ENCODE measurements around the gene NMNAT1. TPM values are rescaled to one million over a fixed set of nuclear protein-coding genes. Genes with fewer than 3 reads are reported as not detected.
"Not testable (repeated sequence)": the region's sequence is repeated elsewhere in the genome, so short reads cannot be mapped to it uniquely, and the experiment has no call there.

Gene NMNAT1
- total RNA-seq, 1 donor from 2014 or later: 17.2 TPM

- H3K27me3 ChIP-seq (ENCODE audit: control insufficient read depth in 3 of 3, insufficient read depth in 3 of 3, low read length in 3 of 3); H3K27ac ChIP-seq (ENCODE audit: low read depth, low read length); H3K9me3 ChIP-seq (ENCODE audit: control insufficient read depth in 3 of 3, low read length in 3 of 3); H3K4me1 ChIP-seq (ENCODE audit: control insufficient read depth in 3 of 3, insufficient read depth in 3 of 3, low read length in 3 of 3); H3K36me3 ChIP-seq (ENCODE audit: control insufficient read depth in 3 of 3, insufficient read depth in 3 of 3, low read length in 3 of 3); H3K9ac ChIP-seq (ENCODE audit: low read depth in 1 of 3, low read length in 3 of 3); H3K4me3 ChIP-seq (ENCODE audit: low read length in 3 of 3): not testable (repeated sequence)
Measured at GRCh38 chr1:9917495-9917894, 25.8 kb upstream of the NMNAT1 start.

- no peaks in the 10 kb centered on the region for H3K4me1 ChIP-seq (ENCODE audit: control insufficient read depth in 3 of 3, insufficient read depth in 3 of 3, low read length in 3 of 3)
- H3K36me3 ChIP-seq (ENCODE audit: control insufficient read depth in 3 of 3, insufficient read depth in 3 of 3, low read length in 3 of 3): no peaks in the 10 kb centered on the region
- no peak overlapping the region for H3K4me3 ChIP-seq (ENCODE audit: low read length in 3 of 3)
- no peak overlapping the region for H3K27ac ChIP-seq (ENCODE audit: low read depth, low read length)
- no peaks in the 10 kb centered on the region for H3K9me3 ChIP-seq (ENCODE audit: control insufficient read depth in 3 of 3, low read length in 3 of 3)
- no peaks in the 10 kb centered on the region for H3K27me3 ChIP-seq (ENCODE audit: control insufficient read depth in 3 of 3, insufficient read depth in 3 of 3, low read length in 3 of 3)
- H3K9ac ChIP-seq (ENCODE audit: low read depth in 1 of 3, low read length in 3 of 3): no peak overlapping the region
Measured at GRCh38 chr1:9917901-9918300, 25.4 kb upstream of the NMNAT1 start.

- no peaks in the 10 kb centered on the region for H3K27me3 ChIP-seq (ENCODE audit: control insufficient read depth in 3 of 3, insufficient read depth in 3 of 3, low read length in 3 of 3)
- H3K4me3 ChIP-seq (ENCODE audit: low read length in 3 of 3): no peak overlapping the region
- H3K9me3 ChIP-seq (ENCODE audit: control insufficient read depth in 3 of 3, low read length in 3 of 3): no peaks in the 10 kb centered on the region
- no peaks in the 10 kb centered on the region for H3K4me1 ChIP-seq (ENCODE audit: control insufficient read depth in 3 of 3, insufficient read depth in 3 of 3, low read length in 3 of 3)
- H3K36me3 ChIP-seq (ENCODE audit: control insufficient read depth in 3 of 3, insufficient read depth in 3 of 3, low read length in 3 of 3): no peaks in the 10 kb centered on the region
- H3K27ac ChIP-seq (ENCODE audit: low read depth, low read length): no peak overlapping the region
- H3K9ac ChIP-seq (ENCODE audit: low read depth in 1 of 3, low read length in 3 of 3): no peak overlapping the region
Measured at GRCh38 chr1:9920606-9921005, 22.7 kb upstream of the NMNAT1 start.

GRCh38 chr1:9922342-9922741 lies 20.9 kb upstream of the NMNAT1 start:
- no peak overlapping the region for H3K27ac ChIP-seq (ENCODE audit: low read depth, low read length)
- H3K4me3 ChIP-seq (ENCODE audit: low read length in 3 of 3): no peak overlapping the region

GRCh38 chr1:9927259-9927658 lies 16.0 kb upstream of the NMNAT1 start:
- peaks cover 3 to 19% (median 8%) of the 10 kb centered on the region in 3 donors for H3K36me3 ChIP-seq (ENCODE audit: control insufficient read depth in 3 of 3, insufficient read depth in 3 of 3, low read length in 3 of 3)

More at GRCh38 chr1:9922342-9922741, 20.9 kb upstream of the NMNAT1 start:
- Histone ChIP-seq H3K36me3 (ENCODE audit: control insufficient read depth in 3 of 3, insufficient read depth in 3 of 3, low read length in 3 of 3) (no peaks in the 10 kb centered on the region), H3K9me3 (ENCODE audit: control insufficient read depth in 3 of 3, low read length in 3 of 3) (no peaks in the 10 kb centered on the region), H3K27me3 (ENCODE audit: control insufficient read depth in 3 of 3, insufficient read depth in 3 of 3, low read length in 3 of 3) (no peaks in the 10 kb centered on the region), H3K9ac (ENCODE audit: low read depth in 1 of 3, low read length in 3 of 3) (no peak overlapping the region), H3K4me1 (ENCODE audit: control insufficient read depth in 3 of 3, insufficient read depth in 3 of 3, low read length in 3 of 3) (no peaks in the 10 kb centered on the region)

GRCh38 chr1:9929431-9930385 lies 13.6 kb upstream of the NMNAT1 start:
- H3K36me3 ChIP-seq (ENCODE audit: control insufficient read depth in 3 of 3, insufficient read depth in 3 of 3, low read length in 3 of 3): peaks cover 5 to 26% (median 23%) of the 10 kb centered on the region in 3 donors
- H3K27ac ChIP-seq (ENCODE audit: low read depth, low read length): no peak overlapping the region

More at GRCh38 chr1:9927259-9927658, 16.0 kb upstream of the NMNAT1 start:
- H3K4me3 ChIP-seq (ENCODE audit: low read length in 3 of 3): no peak overlapping the region
- H3K27me3 ChIP-seq (ENCODE audit: control insufficient read depth in 3 of 3, insufficient read depth in 3 of 3, low read length in 3 of 3): no peaks in the 10 kb centered on the region
- H3K9me3 ChIP-seq (ENCODE audit: control insufficient read depth in 3 of 3, low read length in 3 of 3): no peaks in the 10 kb centered on the region
- no peaks in the 10 kb centered on the region for H3K4me1 ChIP-seq (ENCODE audit: control insufficient read depth in 3 of 3, insufficient read depth in 3 of 3, low read length in 3 of 3)
- no peak overlapping the region for H3K27ac ChIP-seq (ENCODE audit: low read depth, low read length)
- H3K9ac ChIP-seq (ENCODE audit: low read depth in 1 of 3, low read length in 3 of 3): no peak overlapping the region

GRCh38 chr1:9942399-9942938 lies 806 bp upstream of the NMNAT1 start:
- H3K4me3 ChIP-seq (ENCODE audit: low read length in 3 of 3): peak overlapping the region; percentile 95 to 97 (median 96)
- H3K27ac ChIP-seq (ENCODE audit: low read depth, low read length): peak overlapping the region; percentile 86
- peaks cover 7 to 16% (median 8%) of the 10 kb centered on the region in 3 donors for H3K36me3 ChIP-seq (ENCODE audit: control insufficient read depth in 3 of 3, insufficient read depth in 3 of 3, low read length in 3 of 3)
- H3K9ac ChIP-seq (ENCODE audit: low read depth in 1 of 3, low read length in 3 of 3): peak overlapping the region; percentile 95 to 99 (median 98)
- H3K4me1 ChIP-seq (ENCODE audit: control insufficient read depth in 3 of 3, insufficient read depth in 3 of 3, low read length in 3 of 3): peaks cover 8 to 28% (median 11%) of the 10 kb centered on the region in 3 donors
- H3K9me3 ChIP-seq (ENCODE audit: control insufficient read depth in 3 of 3, low read length in 3 of 3): no peaks in the 10 kb centered on the region
- no peaks in the 10 kb centered on the region for H3K27me3 ChIP-seq (ENCODE audit: control insufficient read depth in 3 of 3, insufficient read depth in 3 of 3, low read length in 3 of 3)

More at GRCh38 chr1:9929431-9930385, 13.6 kb upstream of the NMNAT1 start:
- Histone ChIP-seq H3K27me3 (ENCODE audit: control insufficient read depth in 3 of 3, insufficient read depth in 3 of 3, low read length in 3 of 3) (no peaks in the 10 kb centered on the region), H3K9ac (ENCODE audit: low read depth in 1 of 3, low read length in 3 of 3) (no peak overlapping the region), H3K9me3 (ENCODE audit: control insufficient read depth in 3 of 3, low read length in 3 of 3) (no peaks in the 10 kb centered on the region), H3K4me1 (ENCODE audit: control insufficient read depth in 3 of 3, insufficient read depth in 3 of 3, low read length in 3 of 3) (no peaks in the 10 kb centered on the region), H3K4me3 (ENCODE audit: low read length in 3 of 3) (no peak overlapping the region)

GRCh38 chr1:9946315-9946714 lies 3.0 kb downstream of the NMNAT1 start:
- Histone ChIP-seq H3K9ac (ENCODE audit: low read depth in 1 of 3, low read length in 3 of 3) (peak overlapping the region in 1 of 3 donors; percentile 28), H3K4me1 (ENCODE audit: control insufficient read depth in 3 of 3, insufficient read depth in 3 of 3, low read length in 3 of 3) (peaks cover 12 to 38% (median 18%) of the 10 kb centered on the region in 3 donors), H3K36me3 (ENCODE audit: control insufficient read depth in 3 of 3, insufficient read depth in 3 of 3, low read length in 3 of 3) (peaks cover 9 to 13% (median 12%) of the 10 kb centered on the region in 3 donors), H3K27me3 (ENCODE audit: control insufficient read depth in 3 of 3, insufficient read depth in 3 of 3, low read length in 3 of 3) (no peaks in the 10 kb centered on the region), H3K27ac (ENCODE audit: low read depth, low read length) (no peak overlapping the region), H3K9me3 (ENCODE audit: control insufficient read depth in 3 of 3, low read length in 3 of 3) (no peaks in the 10 kb centered on the region), H3K4me3 (ENCODE audit: low read length in 3 of 3) (no peak overlapping the region)

GRCh38 chr1:9957726-9958125 lies 14.5 kb downstream of the NMNAT1 start:
- Histone ChIP-seq H3K4me3 (ENCODE audit: low read length in 3 of 3) (no peak overlapping the region), H3K27me3 (ENCODE audit: control insufficient read depth in 3 of 3, insufficient read depth in 3 of 3, low read length in 3 of 3) (no peaks in the 10 kb centered on the region), H3K27ac (ENCODE audit: low read depth, low read length) (no peak overlapping the region), H3K9me3 (ENCODE audit: control insufficient read depth in 3 of 3, low read length in 3 of 3) (no peaks in the 10 kb centered on the region), H3K36me3 (ENCODE audit: control insufficient read depth in 3 of 3, insufficient read depth in 3 of 3, low read length in 3 of 3) (peaks cover 0 to 3% (median 2%) of the 10 kb centered on the region in 3 donors), H3K4me1 (ENCODE audit: control insufficient read depth in 3 of 3, insufficient read depth in 3 of 3, low read length in 3 of 3) (peaks cover 2 to 10% (median 9%) of the 10 kb centered on the region in 3 donors), H3K9ac (ENCODE audit: low read depth in 1 of 3, low read length in 3 of 3) (no peak overlapping the region)

GRCh38 chr1:9960011-9960410 lies 16.7 kb downstream of the NMNAT1 start:
- H3K27me3 ChIP-seq (ENCODE audit: control insufficient read depth in 3 of 3, insufficient read depth in 3 of 3, low read length in 3 of 3): no peaks in the 10 kb centered on the region
- no peak overlapping the region for H3K4me3 ChIP-seq (ENCODE audit: low read length in 3 of 3)
- H3K4me1 ChIP-seq (ENCODE audit: control insufficient read depth in 3 of 3, insufficient read depth in 3 of 3, low read length in 3 of 3): peaks cover 2 to 10% (median 9%) of the 10 kb centered on the region in 3 donors
- no peaks in the 10 kb centered on the region for H3K9me3 ChIP-seq (ENCODE audit: control insufficient read depth in 3 of 3, low read length in 3 of 3)
- no peak overlapping the region for H3K27ac ChIP-seq (ENCODE audit: low read depth, low read length)
- no peaks in the 10 kb centered on the region for H3K36me3 ChIP-seq (ENCODE audit: control insufficient read depth in 3 of 3, insufficient read depth in 3 of 3, low read length in 3 of 3)
- H3K9ac ChIP-seq (ENCODE audit: low read depth in 1 of 3, low read length in 3 of 3): no peak overlapping the region

Measured in skeletal muscle tissue (tissue), 4 donors.